PFSK-1 (cell line): ENCODE results near the gene RASA3.

Experiments used
- FOXP2 ChIP-seq: optimal IDR thresholded peaks from 2 replicates; pipeline ENCODE3; 2011; ENCODE audit warnings: borderline replicate concordance, control low read depth, inconsistent platforms; ENCODE audit not compliant: insufficient read depth; ENCODE audit errors: extremely low read length, extremely low read depth
- POLR2AphosphoS5 ChIP-seq: IDR thresholded peaks from 2 replicates; pipeline ENCODE4 v1.6.1; 2012; ENCODE audit warnings: low read depth, mild to moderate bottlenecking, control low read depth, low read length, moderate library complexity
- SIN3A ChIP-seq: IDR thresholded peaks from 2 replicates; pipeline ENCODE4 v1.6.1; 2012; ENCODE audit warnings: mild to moderate bottlenecking, low read length, moderate library complexity, borderline replicate concordance; ENCODE audit not compliant: insufficient read depth
- TAF1 ChIP-seq: IDR thresholded peaks from 2 replicates; pipeline ENCODE4 v1.6.1; 2012; ENCODE audit warnings: low read length, control low read depth, borderline replicate concordance; ENCODE audit not compliant: insufficient read depth
- TF ChIP-seq, protein P1 (sequence below), 2 experiments: IDR thresholded peaks; 2 replicates each; pipeline versions ENCODE4 v1.6.1 to v1.8.0; 2011 to 2012; ENCODE audit warnings: low read depth in 2 of 2, low read length in 2 of 2, control low read depth in 1 of 2, inconsistent platforms in 1 of 2, mild to moderate bottlenecking in 1 of 2, moderate library complexity in 1 of 2; ENCODE audit not compliant: insufficient read depth in 1 of 2

Gene RASA3

DNA sequence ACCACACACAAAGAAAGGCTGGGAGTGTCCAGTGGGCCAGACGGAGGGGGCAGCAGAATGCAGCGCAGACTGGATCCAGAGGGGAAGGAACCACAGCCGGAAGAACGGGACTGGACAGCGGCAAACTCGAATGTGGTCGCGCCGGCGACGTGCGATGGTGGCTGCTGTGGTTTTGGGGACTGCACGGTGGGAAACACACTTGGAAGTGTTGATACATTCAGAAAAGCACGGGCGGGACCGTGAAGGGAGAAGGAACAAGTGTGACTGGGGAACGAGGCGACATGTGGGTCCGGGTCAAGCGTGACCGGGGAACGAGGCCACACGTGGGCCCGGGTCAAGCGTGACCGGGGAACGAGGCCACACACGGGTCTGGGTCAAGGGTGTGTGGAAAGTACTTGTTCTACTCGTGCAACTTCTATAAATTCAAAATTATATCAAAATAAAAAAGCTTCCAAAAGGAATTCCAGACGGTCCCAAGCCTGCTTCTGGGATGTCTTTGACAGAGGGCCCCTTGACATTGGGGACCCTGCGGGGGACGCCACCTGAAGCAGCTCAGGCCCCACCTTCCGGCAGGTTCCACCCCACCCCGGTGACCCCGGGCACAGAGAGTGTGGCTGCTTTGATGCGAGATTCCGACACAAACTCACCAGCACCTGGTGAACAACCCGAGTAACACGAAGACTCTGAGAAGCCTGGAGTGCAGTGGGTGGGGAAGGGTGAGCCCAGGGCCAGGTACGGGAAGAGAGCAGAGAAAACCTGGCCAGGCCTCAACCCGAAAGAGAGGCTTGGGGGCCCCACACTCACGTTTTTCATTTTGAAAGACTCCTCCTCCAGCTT lies 133.4 kb downstream of the RASA3 start:
- TF ChIP-seq, protein P1, sequence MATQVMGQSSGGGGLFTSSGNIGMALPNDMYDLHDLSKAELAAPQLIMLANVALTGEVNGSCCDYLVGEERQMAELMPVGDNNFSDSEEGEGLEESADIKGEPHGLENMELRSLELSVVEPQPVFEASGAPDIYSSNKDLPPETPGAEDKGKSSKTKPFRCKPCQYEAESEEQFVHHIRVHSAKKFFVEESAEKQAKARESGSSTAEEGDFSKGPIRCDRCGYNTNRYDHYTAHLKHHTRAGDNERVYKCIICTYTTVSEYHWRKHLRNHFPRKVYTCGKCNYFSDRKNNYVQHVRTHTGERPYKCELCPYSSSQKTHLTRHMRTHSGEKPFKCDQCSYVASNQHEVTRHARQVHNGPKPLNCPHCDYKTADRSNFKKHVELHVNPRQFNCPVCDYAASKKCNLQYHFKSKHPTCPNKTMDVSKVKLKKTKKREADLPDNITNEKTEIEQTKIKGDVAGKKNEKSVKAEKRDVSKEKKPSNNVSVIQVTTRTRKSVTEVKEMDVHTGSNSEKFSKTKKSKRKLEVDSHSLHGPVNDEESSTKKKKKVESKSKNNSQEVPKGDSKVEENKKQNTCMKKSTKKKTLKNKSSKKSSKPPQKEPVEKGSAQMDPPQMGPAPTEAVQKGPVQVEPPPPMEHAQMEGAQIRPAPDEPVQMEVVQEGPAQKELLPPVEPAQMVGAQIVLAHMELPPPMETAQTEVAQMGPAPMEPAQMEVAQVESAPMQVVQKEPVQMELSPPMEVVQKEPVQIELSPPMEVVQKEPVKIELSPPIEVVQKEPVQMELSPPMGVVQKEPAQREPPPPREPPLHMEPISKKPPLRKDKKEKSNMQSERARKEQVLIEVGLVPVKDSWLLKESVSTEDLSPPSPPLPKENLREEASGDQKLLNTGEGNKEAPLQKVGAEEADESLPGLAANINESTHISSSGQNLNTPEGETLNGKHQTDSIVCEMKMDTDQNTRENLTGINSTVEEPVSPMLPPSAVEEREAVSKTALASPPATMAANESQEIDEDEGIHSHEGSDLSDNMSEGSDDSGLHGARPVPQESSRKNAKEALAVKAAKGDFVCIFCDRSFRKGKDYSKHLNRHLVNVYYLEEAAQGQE (IDR thresholded peaks at IDR 0.05; ENCODE audit: insufficient read depth in 1 of 2, low read depth in 2 of 2, low read length in 2 of 2) = no peak

DNA sequence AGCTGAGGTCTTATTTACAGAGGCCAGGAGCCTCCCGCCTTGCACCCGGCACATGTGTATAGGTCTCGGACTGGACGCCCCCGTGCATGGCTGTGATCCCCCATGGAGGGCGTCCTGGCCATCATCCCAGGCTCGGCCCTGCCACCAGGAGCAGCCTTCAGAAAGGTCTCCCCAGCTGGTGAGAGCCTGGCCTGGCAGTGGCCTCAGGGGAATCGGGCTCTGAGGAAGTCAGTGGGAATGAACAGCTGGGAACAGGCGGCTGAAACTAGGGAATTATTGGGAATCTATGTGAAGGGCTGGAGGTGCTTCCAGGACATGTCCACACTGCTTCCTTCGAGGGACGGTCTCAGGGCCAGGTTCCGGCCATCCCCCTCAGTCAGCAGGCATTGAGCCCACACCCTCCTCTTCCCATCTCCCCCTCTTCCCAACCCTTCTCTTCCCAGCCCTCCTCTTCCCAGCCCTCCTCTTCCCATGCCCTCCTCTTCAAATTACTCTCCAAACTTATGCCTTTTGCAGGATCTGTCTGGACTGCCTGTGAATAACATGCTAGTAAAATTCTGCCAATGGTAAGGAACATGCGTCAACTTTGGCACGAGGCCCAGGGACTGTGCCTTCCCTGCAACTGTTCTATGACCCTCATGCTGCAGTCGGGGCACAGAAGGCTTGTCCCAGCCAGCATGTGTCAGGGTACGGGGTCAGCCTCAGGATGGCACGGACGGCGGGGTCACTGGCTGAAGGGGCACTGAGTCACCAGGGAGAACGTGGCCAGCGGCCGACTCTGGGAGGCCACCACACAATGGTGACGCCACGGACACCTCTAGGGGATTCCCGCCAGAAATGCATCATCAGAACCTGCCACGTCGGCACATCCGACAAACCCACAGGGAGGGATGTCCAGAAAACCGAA lies 134.3 kb downstream of the RASA3 start:
- no peak for TF ChIP-seq FOXP2
- TF ChIP-seq, protein P1 (IDR thresholded peaks at IDR 0.05; ENCODE audit: insufficient read depth in 1 of 2, low read depth in 2 of 2, low read length in 2 of 2) = no peak
- TF ChIP-seq POLR2AphosphoS5 = no peak
- TF ChIP-seq SIN3A = no peak
- no peak for TF ChIP-seq TAF1

DNA sequence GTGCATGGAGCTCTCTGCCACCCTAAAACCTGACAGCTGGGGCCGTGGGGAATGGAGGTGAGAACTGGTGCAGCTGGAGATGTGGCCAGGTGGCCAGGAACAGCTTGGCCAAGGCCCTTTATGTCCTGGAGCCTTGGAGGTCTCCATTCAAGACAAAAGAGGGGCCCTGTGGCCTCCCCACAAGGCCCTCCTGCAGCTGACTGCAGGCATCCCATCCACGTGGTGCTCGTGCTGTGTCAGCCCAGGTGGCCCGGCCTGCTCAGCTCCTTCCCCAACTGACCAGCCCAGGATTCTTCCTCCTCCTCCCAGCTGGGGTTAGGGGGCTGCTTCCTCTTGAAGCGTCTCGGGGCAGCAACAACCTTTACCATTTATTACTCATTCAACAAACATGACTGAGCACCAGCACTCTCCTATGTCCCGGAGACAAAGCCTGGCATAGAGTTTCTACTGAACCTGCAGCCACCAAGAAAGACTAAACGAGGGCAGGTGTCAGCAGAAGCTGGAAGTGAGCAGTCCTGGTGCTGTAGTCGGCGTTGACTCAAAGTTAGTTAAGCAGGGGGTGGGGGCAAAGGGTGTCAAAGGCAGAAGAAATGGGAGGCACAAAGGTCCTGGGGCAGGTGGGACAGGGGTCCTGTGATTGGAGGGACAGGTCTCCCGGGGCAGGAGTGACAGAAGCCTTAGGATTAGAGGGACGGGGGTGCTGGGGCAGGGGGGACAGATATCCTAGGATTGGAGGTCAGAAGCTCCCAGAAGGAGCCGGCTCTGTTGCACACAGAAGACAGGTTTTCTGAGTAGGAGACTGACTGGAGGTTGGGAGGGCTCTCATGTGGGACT lies 135.3 kb downstream of the RASA3 start:
- TF ChIP-seq FOXP2 (no peak), TAF1 (no peak), SIN3A (no peak), POLR2AphosphoS5 (no peak)
- TF ChIP-seq, protein P1 (IDR thresholded peaks at IDR 0.05; ENCODE audit: insufficient read depth in 1 of 2, low read depth in 2 of 2, low read length in 2 of 2) = no peak

DNA sequence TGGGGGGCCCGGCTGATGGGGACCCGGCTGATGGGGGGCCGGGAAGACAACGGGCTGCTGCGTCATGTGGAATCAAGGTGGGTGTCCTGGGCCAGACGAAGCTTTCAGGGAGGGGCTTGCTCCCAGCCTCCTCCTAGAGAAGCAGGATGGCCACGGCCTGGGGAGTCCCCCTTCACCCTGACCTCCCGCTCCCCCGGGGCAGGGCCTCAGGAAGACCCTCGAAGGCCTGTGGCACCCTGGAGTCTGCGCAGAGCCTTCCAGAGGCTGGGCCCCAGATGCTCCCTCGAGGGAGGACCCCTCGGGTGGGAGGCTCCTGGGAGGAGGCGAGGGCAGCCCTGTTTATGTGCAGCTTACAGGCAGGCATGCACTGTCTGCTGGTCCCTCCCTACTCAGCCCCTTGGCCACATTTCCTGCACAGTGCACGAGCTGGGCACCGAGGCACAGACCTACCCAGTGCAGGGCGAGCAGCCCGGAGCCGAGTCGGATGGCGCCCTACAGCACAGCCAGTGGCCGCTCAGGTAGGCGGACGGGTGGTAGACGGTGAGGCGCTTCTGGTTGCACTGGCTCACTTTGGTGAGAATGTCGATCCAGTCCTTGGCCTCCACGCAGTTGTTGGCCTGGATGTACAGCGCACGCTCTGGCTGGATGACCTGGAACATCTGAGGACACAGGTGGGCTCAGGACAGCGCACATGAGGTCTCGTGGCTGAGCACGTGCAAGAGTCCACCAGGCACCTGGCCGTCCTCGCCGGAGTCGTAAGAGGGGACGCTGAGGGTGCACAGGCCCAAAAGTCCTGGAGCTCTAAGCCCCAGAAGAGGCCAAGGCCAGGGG lies 136.1 kb downstream of the RASA3 start:
- TF ChIP-seq TAF1 (no peak), FOXP2 (no peak), POLR2AphosphoS5 (no peak), SIN3A (no peak)
- TF ChIP-seq, protein P1 (IDR thresholded peaks at IDR 0.05; ENCODE audit: insufficient read depth in 1 of 2, low read depth in 2 of 2, low read length in 2 of 2) = no peak
